K562 (cell line): ENCODE results near the gene KAZALD1. TPM values are rescaled to one million over a fixed set of nuclear protein-coding genes. Genes with fewer than 3 reads are reported as not detected.

Experiments
- CREB3L1 ChIP-seq: fragments of 450-650 bp; IDR thresholded peaks from 2 replicates; pipeline ENCODE4 v1.6.1; 2014; ENCODE audit warnings: low read depth, mild to moderate bottlenecking, moderate library complexity, borderline replicate concordance
- KDM5B ChIP-seq: fragments of 200-600 bp; sonication (generic); IDR thresholded peaks from 2 replicates; pipeline ENCODE4 v1.6.1; 2012; ENCODE audit warnings: low read depth, mild to moderate bottlenecking, moderate library complexity, low read length, control low read depth, inconsistent platforms; ENCODE audit not compliant: insufficient replicate concordance
- MCM3 ChIP-seq: fragments of 450-650 bp; IDR thresholded peaks from 2 replicates; pipeline ENCODE4 v1.6.1; 2016
- PRDM10 ChIP-seq: fragments of 450-650 bp; IDR thresholded peaks from 2 replicates; pipeline ENCODE4 v1.6.1; 2018; ENCODE audit not compliant: partially characterized antibody
- RBM15 ChIP-seq: fragments of 200-400 bp; formaldehyde crosslinking; IDR thresholded peaks from 2 replicates; pipeline ENCODE4 v1.6.1; 2018; ENCODE audit warnings: mild to moderate bottlenecking, low read length, moderate library complexity; ENCODE audit not compliant: insufficient read depth
- polyA plus RNA-seq, 8 experiments: library from polyadenylated mRNA; depleted of rRNA in 4 of 8; stranded (reverse) in 5 of 8; unstranded in 3 of 8; fragments of >200 nt; fragmentation: Nextera tagmentation in 2 of 8; fragmentation: Illumina TruSeq in 1 of 8; extraction: Ambion mirVana in 2 of 8; extraction: Trizol in 1 of 8; gene quantifications; 2 replicates each; pipeline versions ENCODE4 v1.2.1 to v1.2.3, GENCODE V29; 2011 to 2014; ENCODE audit warnings: inconsistent platforms in 1 of 8, missing spikeins in 1 of 8
- total RNA-seq, 7 experiments: library from RNA; depleted of rRNA in 6 of 7; stranded (reverse); fragments of >200 nt in 6 of 7; fragmentation: Illumina TruSeq in 2 of 7; extraction: Trizol in 2 of 7; gene quantifications; 2 replicates each; pipeline versions ENCODE4 v1.2.1 to v1.2.3, GENCODE V29; 2011 to 2021; ENCODE audit warnings: low replicate concordance in 1 of 7

Gene KAZALD1
- total and polyA plus RNA-seq, 9 of the 15 experiments (the other 6 are each of a cell fraction or from before 2014, with no cell fraction given): 0.15 to 10.0 (median 4.9) TPM

GRCh38 chr10:101089520-101090299, 27.9 kb downstream of the KAZALD1 start (continued):
- TF ChIP-seq CREB3L1: no peak
- TF ChIP-seq PRDM10: peak; percentile 75
- no peak for TF ChIP-seq RBM15
- TF ChIP-seq KDM5B: no peak
- TF ChIP-seq MCM3: no peak
